Stomach (tissue), 4 donors: ENCODE results near the gene LRRC74B.

Source experiments
- CTCF ChIP-seq, 7 experiments: fragments of 450-650 bp in 4 of 7; fragments of 200-600 bp in 3 of 7; sonication (generic) in 3 of 7; IDR thresholded peaks; one replicate each; pipeline ENCODE4 v1.5.1; 2016 to 2019; ENCODE audit warnings: antibody characterized with exemption in 7 of 7, control low read depth in 2 of 7, mild to moderate bottlenecking in 1 of 7
- EP300 ChIP-seq: sonication (generic); formaldehyde crosslinking; IDR thresholded peaks from one replicate; pipeline ENCODE4 v1.6.1; 2017; ENCODE audit warnings: antibody characterized with exemption
- POLR2A ChIP-seq, 4 donors: fragments of 450-650 bp; IDR thresholded peaks; one replicate each; pipeline ENCODE4 v1.6.1; 2016; ENCODE audit warnings: antibody characterized with exemption in 4 of 4, control low read depth in 2 of 4, mild to moderate bottlenecking in 1 of 4, moderate library complexity in 1 of 4
- POLR2AphosphoS5 ChIP-seq, 3 donors: sonication (generic); formaldehyde crosslinking; IDR thresholded peaks; one replicate each; pipeline ENCODE4 v1.6.1; 2016; ENCODE audit warnings: antibody characterized with exemption in 3 of 3

DNA sequence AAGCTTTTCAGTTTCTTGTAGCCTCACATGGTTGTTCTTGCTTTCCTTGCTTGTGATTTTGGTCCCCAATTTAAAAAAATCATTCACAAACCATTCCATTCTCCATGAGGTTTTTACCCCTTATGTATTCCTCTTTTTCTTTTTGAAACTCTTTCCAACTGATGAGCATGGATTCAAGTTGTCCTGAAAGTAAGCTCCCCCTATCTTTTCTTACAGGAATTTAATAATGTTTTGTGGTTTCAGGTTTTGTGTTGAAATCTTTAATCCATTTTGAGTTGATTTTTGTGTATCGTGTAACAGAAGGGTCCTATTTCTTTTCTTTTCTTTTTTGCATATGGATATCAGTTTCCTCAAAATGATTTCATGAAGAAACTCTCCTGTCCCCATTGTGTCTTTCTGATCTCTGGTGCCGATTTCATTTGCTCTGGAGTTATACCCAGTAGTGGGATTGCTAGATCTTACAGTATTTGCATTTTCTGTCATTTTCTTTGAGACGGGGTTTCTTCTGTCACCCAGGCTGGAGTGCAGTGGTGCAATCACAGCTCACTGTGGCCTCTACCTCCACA is 58.5 kb downstream of the LRRC74B start:
- no peak for TF ChIP-seq CTCF (IDR thresholded peaks at IDR 0.05)
- no peak for TF ChIP-seq POLR2AphosphoS5 (IDR thresholded peaks at IDR 0.05)
- no peak for TF ChIP-seq POLR2A (IDR thresholded peaks at IDR 0.05)
- no peak for TF ChIP-seq EP300
